OCI-LY1 (cell line): ENCODE measurements around the gene OSBPL1A.

Experiments
- CTCF ChIP-seq: fragments of 200-600 bp; sonication (generic), shearing (Covaris generic); IDR thresholded peaks from 2 replicates; pipeline ENCODE4 v1.5.1; 2017; ENCODE audit warnings: mild to moderate bottlenecking, antibody characterized with exemption, low read length, moderate library complexity, mixed read lengths
- EZH2 ChIP-seq: fragments of 200-600 bp; sonication (generic), shearing (Covaris generic); IDR thresholded peaks from 2 replicates; pipeline ENCODE4 v1.8.0; 2017; ENCODE audit warnings: borderline replicate concordance, mixed run types, mild to moderate bottlenecking, antibody characterized with exemption, low read length, moderate library complexity, mixed read lengths

DNA sequence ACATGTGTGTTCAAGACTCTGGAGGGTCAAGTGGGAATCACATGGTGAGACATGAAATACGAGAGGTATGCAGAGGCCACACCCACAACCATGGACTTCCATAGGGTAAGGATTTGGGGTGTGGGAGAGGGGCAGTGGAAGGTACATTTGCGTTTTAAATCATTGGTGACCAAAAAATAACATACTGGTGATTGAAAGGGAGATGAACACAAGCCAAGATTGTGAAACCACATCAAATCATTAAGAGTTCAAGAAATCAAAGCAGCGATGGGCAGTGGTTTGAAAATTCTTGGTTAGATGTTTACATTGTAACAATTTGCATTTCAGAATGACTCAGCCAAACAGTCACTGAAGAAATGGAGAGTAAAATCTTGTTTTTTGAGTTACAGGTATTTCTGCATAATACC, 260.7 kb downstream of the OSBPL1A start:
- TF ChIP-seq CTCF (no peak), EZH2 (no peak)
